Vagina (tissue), 2 donors: ENCODE measurements around the gene ALK. TPM values are rescaled to one million over a fixed set of nuclear protein-coding genes. Genes with fewer than 3 reads are reported as not detected.

Source experiments
- DNase-seq, 2 donors: peaks; one replicate each; pipeline ENCODE4 v3.0.0-alpha.2; 2017; ENCODE audit errors: extremely low spot score in 2 of 2
- H3K27ac ChIP-seq: fragments of 200-600 bp; sonication (generic); one replicate; pipeline ENCODE4 v1.5.1; 2019
- H3K27me3 ChIP-seq: fragments of 200-600 bp; sonication (generic); one replicate; pipeline ENCODE4 v1.5.1; 2019
- H3K36me3 ChIP-seq, 2 donors: fragments of 200-600 bp; sonication (generic); one replicate each; pipeline ENCODE4 v1.5.1; 2017 to 2019
- H3K4me1 ChIP-seq: fragments of 200-600 bp; sonication (generic); one replicate; pipeline ENCODE4 v1.5.1; 2019
- H3K4me3 ChIP-seq, 2 donors: fragments of 200-600 bp; sonication (generic); 1 replicate in 1 of 2; 2 replicates in 1 of 2; pipeline ENCODE4 v1.5.1; 2016 to 2019
- H3K9me3 ChIP-seq: fragments of 200-600 bp; sonication (generic); one replicate; pipeline ENCODE4 v1.5.1; 2019
- POLR2A ChIP-seq, 2 donors: fragments of 450-650 bp; IDR thresholded peaks; one replicate each; pipeline ENCODE4 v1.6.1; 2017; ENCODE audit warnings: antibody characterized with exemption in 2 of 2, mild to moderate bottlenecking in 2 of 2, moderate library complexity in 2 of 2
- POLR2AphosphoS5 ChIP-seq, 2 donors: sonication (generic); formaldehyde crosslinking; IDR thresholded peaks; one replicate each; pipeline ENCODE4 v1.9.0; 2017; ENCODE audit warnings: antibody characterized with exemption in 2 of 2, mild to moderate bottlenecking in 2 of 2, low read depth in 1 of 2; ENCODE audit not compliant: insufficient read depth in 1 of 2
- intact Hi-C: fragments of 100-400 bp; cut with DNase I; formaldehyde crosslinking; loops from one replicate; pipeline ENCODE4 v1.15.1; 2023
- total RNA-seq: library from RNA; depleted of rRNA; stranded (reverse); fragments of >200 nt; gene quantifications from one replicate; pipeline ENCODE4 v1.2.3, GENCODE V29; 2016
- TF ChIP-seq, protein P1 (sequence below), 3 experiments: fragments of 450-650 bp in 2 of 3; fragments of 200-600 bp in 1 of 3; sonication (generic) in 1 of 3; IDR thresholded peaks; one replicate each; pipeline ENCODE4 v1.5.1; 2017 to 2019; ENCODE audit warnings: antibody characterized with exemption in 3 of 3, mild to moderate bottlenecking in 2 of 3, moderate library complexity in 2 of 3

Gene ALK
- total RNA-seq, 1 donor from 2014 or later = 0.74 TPM

DNA sequence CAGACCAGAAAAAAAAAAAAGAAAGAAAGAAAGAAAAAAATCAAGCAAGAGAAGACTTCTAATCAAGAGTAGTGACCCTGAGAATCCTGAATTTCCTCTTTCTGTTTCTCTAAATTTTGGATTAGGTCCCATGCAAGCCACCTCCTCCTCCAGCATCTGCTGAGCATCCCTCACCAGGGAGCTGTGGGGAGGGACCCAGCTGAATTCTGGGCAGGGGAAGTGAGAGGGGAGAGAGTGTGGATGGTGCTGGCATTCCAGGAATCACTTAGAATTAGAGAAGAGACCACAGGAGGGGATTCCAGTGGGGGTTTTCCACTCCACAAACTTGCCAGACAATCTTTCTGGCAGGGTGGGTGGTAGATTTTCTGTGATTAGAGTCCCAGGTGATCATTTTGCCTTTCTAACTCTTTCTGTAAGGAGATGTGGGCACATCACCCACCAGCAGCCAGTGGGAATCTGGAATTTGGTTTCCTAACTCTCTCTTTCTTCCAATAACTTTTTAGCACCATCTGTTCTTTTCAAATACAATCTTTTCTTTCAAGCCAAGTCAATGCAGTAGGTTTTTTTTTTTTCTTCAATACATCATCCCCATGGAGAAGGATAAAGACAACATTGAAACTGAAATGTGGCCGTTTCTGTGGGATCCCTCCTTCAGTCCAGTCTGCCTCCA, 526.9 kb downstream of the ALK start:
- intact Hi-C loops = no loop called here
- H3K4me1 ChIP-seq = no peaks in the 10 kb centered on the region
- H3K27me3 ChIP-seq = no peaks in the 10 kb centered on the region
- TF ChIP-seq, protein P1, sequence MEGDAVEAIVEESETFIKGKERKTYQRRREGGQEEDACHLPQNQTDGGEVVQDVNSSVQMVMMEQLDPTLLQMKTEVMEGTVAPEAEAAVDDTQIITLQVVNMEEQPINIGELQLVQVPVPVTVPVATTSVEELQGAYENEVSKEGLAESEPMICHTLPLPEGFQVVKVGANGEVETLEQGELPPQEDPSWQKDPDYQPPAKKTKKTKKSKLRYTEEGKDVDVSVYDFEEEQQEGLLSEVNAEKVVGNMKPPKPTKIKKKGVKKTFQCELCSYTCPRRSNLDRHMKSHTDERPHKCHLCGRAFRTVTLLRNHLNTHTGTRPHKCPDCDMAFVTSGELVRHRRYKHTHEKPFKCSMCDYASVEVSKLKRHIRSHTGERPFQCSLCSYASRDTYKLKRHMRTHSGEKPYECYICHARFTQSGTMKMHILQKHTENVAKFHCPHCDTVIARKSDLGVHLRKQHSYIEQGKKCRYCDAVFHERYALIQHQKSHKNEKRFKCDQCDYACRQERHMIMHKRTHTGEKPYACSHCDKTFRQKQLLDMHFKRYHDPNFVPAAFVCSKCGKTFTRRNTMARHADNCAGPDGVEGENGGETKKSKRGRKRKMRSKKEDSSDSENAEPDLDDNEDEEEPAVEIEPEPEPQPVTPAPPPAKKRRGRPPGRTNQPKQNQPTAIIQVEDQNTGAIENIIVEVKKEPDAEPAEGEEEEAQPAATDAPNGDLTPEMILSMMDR (IDR thresholded peaks at IDR 0.05) = no peak
- TF ChIP-seq POLR2AphosphoS5 (IDR thresholded peaks at IDR 0.05; ENCODE audit: insufficient read depth in 1 of 2, low read depth in 1 of 2) = no peak
- TF ChIP-seq POLR2A (IDR thresholded peaks at IDR 0.05) = no peak
- no peak overlapping the region for H3K4me3 ChIP-seq
- H3K36me3 ChIP-seq = no peaks in the 10 kb centered on the region
- no peaks in the 10 kb centered on the region for H3K9me3 ChIP-seq
- H3K27ac ChIP-seq = no peak overlapping the region
- DNase-seq = no peak

DNA sequence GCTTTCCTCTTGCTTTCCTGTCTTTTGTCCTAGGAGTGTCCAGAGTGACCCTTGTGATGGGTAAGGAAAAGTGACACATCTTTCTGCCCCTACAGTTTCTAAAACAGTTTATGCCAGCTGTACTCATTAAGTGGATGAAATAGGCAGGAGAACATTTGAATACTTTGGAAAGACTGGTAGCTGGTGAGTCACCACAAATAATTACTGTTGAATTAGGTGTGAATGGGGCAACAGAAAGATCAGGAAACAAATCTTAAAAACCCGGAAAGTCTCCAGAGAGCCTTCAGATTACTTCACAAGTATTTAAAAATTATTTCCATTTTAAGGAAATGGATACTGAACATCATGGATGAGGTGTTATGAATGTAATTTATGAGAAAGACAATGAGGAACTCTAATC, 527.7 kb downstream of the ALK start:
- TF ChIP-seq POLR2AphosphoS5 (IDR thresholded peaks at IDR 0.05; ENCODE audit: insufficient read depth in 1 of 2, low read depth in 1 of 2) (no peak), POLR2A (IDR thresholded peaks at IDR 0.05) (no peak)
- TF ChIP-seq, protein P1 (IDR thresholded peaks at IDR 0.05) = no peak
- Histone ChIP-seq H3K27ac (no peak overlapping the region), H3K9me3 (no peaks in the 10 kb centered on the region), H3K4me1 (no peaks in the 10 kb centered on the region), H3K27me3 (no peaks in the 10 kb centered on the region), H3K36me3 (no peaks in the 10 kb centered on the region), H3K4me3 (no peak overlapping the region)
- no peak for DNase-seq
- intact Hi-C loops = no loop called here

DNA sequence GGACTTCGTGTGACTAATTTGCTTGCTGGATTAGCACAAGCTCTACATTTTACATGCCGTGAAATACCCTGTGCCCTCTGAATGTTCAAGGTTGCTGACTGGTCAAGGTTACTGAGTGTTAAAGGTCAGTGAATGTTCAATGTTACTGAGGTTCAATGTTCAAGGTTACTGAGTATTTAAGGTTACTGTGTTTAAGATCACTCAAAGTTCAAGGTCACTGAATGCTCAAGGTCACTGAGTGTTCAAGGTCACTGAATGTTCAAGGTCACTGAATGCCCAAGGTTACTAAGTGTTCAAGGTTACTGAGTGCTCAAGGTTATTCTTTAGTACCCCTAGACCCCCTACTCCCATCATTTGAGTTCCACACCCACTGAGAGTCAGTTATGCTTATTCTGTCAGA, 528.6 kb downstream of the ALK start:
- intact Hi-C loops = no loop called here
- Histone ChIP-seq H3K9me3 (no peaks in the 10 kb centered on the region), H3K27me3 (no peaks in the 10 kb centered on the region), H3K27ac (no peak overlapping the region), H3K4me3 (no peak overlapping the region), H3K4me1 (no peaks in the 10 kb centered on the region), H3K36me3 (no peaks in the 10 kb centered on the region)
- DNase-seq = no peak
- TF ChIP-seq, protein P1 (IDR thresholded peaks at IDR 0.05) = no peak
- no peak for TF ChIP-seq POLR2A (IDR thresholded peaks at IDR 0.05)
- no peak for TF ChIP-seq POLR2AphosphoS5 (IDR thresholded peaks at IDR 0.05; ENCODE audit: insufficient read depth in 1 of 2, low read depth in 1 of 2)

DNA sequence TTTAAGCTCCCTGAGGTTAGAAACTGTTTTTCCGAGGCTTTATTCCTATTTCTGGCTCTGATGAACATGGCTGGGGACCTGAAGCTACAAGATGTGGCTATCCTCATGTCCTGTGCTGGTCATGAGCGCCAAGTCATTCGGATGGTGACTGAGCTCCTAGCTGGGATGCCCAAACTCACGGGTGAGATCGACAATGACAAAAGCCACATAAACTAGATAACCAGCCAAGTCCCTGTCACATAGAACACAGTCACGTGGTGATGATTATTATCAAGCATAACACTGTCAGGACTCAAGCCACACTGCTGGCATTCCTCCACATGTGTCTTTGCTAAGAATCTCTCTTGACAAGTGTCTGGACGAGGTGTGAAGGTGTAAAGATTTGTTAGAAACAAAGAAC, 531.2 kb downstream of the ALK start:
- H3K36me3 ChIP-seq = no peaks in the 10 kb centered on the region
- no peaks in the 10 kb centered on the region for H3K4me1 ChIP-seq
- H3K9me3 ChIP-seq = no peaks in the 10 kb centered on the region
- no peak overlapping the region for H3K27ac ChIP-seq
- intact Hi-C loops = no loop called here
- no peaks in the 10 kb centered on the region for H3K27me3 ChIP-seq
- TF ChIP-seq, protein P1 (IDR thresholded peaks at IDR 0.05) = no peak
- TF ChIP-seq POLR2AphosphoS5 (IDR thresholded peaks at IDR 0.05; ENCODE audit: insufficient read depth in 1 of 2, low read depth in 1 of 2) (no peak), POLR2A (IDR thresholded peaks at IDR 0.05) (no peak)
- no peak for DNase-seq
- no peak overlapping the region for H3K4me3 ChIP-seq

DNA sequence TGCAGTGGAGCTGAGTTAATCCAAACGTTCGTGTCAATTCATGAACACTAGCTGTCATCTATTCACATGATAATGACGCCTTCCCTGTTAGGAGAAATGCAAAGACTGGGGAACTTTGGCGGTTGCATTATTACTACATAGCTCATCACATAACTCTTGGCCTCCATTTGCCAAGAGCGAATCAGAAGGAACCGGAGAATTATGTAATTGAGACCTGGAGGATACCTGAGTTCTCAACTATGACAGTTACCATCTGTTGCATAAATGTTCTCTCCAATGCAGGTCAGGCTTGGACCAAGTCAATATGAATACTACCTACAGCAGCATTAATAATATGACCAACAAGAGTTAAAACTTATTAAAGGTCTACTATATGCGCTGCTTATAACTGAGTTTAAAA, 531.7 kb downstream of the ALK start:
- Histone ChIP-seq H3K4me1 (no peaks in the 10 kb centered on the region), H3K27me3 (no peaks in the 10 kb centered on the region), H3K4me3 (no peak overlapping the region), H3K27ac (no peak overlapping the region), H3K9me3 (no peaks in the 10 kb centered on the region), H3K36me3 (no peaks in the 10 kb centered on the region)
- TF ChIP-seq POLR2AphosphoS5 (IDR thresholded peaks at IDR 0.05; ENCODE audit: insufficient read depth in 1 of 2, low read depth in 1 of 2) (no peak), POLR2A (IDR thresholded peaks at IDR 0.05) (no peak)
- TF ChIP-seq, protein P1 (IDR thresholded peaks at IDR 0.05) = no peak
- no peak for DNase-seq
- intact Hi-C loops = no loop called here
